Right lobe of liver (tissue), 6 donors: ENCODE measurements around the gene DAW1. TPM values are rescaled to one million over a fixed set of nuclear protein-coding genes. Genes with fewer than 3 reads are reported as not detected.

Experiments used
- ATAC-seq, 4 donors: fragments of 200-7000 bp; cut with Tn5 transposase; one replicate each; pipeline ENCODE4 v1.9.1; 2020; ENCODE audit warnings: mild to moderate bottlenecking in 4 of 4, moderate library complexity in 4 of 4
- DNase-seq, 3 donors: peaks; one replicate each; pipeline ENCODE4 v3.0.0-alpha.2; 2020
- H3K27ac ChIP-seq, 3 donors: fragments of 200-600 bp; one replicate each; pipeline ENCODE4 v1.8.0; 2022
- H3K27me3 ChIP-seq, 2 donors: fragments of 200-600 bp; one replicate each; pipeline ENCODE4 v1.8.0; 2022
- H3K36me3 ChIP-seq, 4 donors: fragments of 200-600 bp; sonication (generic) in 1 of 4; one replicate each; pipeline versions ENCODE4 v1.5.1 to v1.8.0; 2017 to 2022; ENCODE audit warnings: control low read depth in 1 of 4
- H3K4me1 ChIP-seq, 4 donors: fragments of 200-600 bp; sonication (generic) in 1 of 4; one replicate each; pipeline versions ENCODE4 v1.5.1 to v1.8.0; 2017 to 2022; ENCODE audit warnings: control low read depth in 1 of 4
- H3K4me3 ChIP-seq, 3 donors: fragments of 200-600 bp; one replicate each; pipeline ENCODE4 v1.8.0; 2022
- H3K9me3 ChIP-seq, 4 donors: fragments of 200-600 bp; sonication (generic) in 1 of 4; one replicate each; pipeline versions ENCODE4 v1.5.1 to v1.8.0; 2017 to 2022; ENCODE audit warnings: control low read depth in 1 of 4
- POLR2A ChIP-seq: fragments of 450-650 bp; IDR thresholded peaks from one replicate; pipeline ENCODE4 v1.6.1; 2017; ENCODE audit warnings: antibody characterized with exemption, mild to moderate bottlenecking
- WGBS: methylation state at CpG from one replicate; pipeline ENCODE4 v1.1.6; 2018; ENCODE audit warnings: low coverage, low lambda C conversion rate; ENCODE audit not compliant: insufficient coverage; ENCODE audit errors: missing lambda C conversion rate; 5-methylcytosine and 5-hydroxymethylcytosine counted together
- intact Hi-C, 2 donors: fragments of 100-400 bp; cut with DNase I; formaldehyde crosslinking; loops; one replicate each; pipeline versions ENCODE4 v1.11.2 to v1.14.1; 2022
- total RNA-seq, 6 experiments: library from RNA; depleted of rRNA in 2 of 6; stranded (reverse); fragments of >200 nt in 2 of 6; fragmentation: NEBNext Ultra II Directional in 3 of 6; extraction: Animal tissue kit (Norgen Biotek cat#: 25700) in 3 of 6; gene quantifications; one replicate each; pipeline versions ENCODE4 v1.1.0 to v1.2.4, GENCODE V29; 2016 to 2023
- TF ChIP-seq, protein P1 (sequence below), 4 donors: fragments of 200-600 bp in 3 of 4; fragments of 450-650 bp in 1 of 4; IDR thresholded peaks; one replicate each; pipeline versions ENCODE4 v1.5.1 to v1.8.0; 2016 to 2022; ENCODE audit warnings: antibody characterized with exemption in 4 of 4, mild to moderate bottlenecking in 2 of 4
- donor health status: DM: no; HTN: yes; CAD: no.
- donor health status: DM: no; HTN: no; CAD: no.
- donor health status: DM: no; HTN: no; CAD: no.
- donor health status: DM: no; HTN: yes; CAD: no.
- donor health status: DM: no; HTN: yes; CAD: no.

Gene DAW1
- total RNA-seq, 6 experiments from 2014 or later, result not detected

DNA sequence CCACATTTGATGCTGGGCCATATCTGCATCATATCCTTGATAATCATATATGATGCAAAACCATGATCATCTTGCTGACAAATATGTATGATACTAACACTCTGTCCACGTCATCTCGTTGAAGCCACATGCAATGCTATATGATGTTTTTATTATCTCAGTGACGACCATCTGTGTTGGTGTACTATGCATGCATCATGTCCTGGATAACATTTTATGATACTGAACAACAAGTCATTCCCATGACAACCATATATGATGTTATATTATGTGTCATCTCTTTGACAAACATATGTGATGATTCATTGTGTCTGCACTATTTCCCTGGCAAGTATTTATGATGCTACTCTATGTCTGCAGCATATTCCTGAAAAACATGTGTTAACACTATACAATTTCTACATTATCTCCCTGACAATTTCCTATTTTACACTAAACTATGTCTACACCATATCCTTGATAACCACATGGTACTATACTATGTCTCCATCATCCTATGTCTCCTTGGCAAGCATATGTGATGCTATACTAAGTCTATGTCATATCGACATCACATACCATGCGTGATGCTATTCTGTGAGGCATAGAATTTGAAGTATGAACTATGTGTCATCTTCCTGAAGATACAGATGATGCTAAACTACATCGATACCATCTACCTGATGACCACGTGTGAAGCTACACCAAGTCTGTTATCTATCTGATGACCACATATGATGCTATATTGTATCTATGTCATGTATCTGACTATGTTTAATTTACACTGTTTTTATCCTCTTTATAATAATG is 37.0 kb downstream of the DAW1 start:
- Histone ChIP-seq H3K27me3 (no peaks in the 10 kb centered on the region), H3K9me3 (no peaks in the 10 kb centered on the region), H3K4me1 (no peaks in the 10 kb centered on the region), H3K4me3 (no peak overlapping the region), H3K27ac (no peak overlapping the region), H3K36me3 (no peaks in the 10 kb centered on the region)
- no peak for DNase-seq
- no peak for TF ChIP-seq POLR2A
- TF ChIP-seq, protein P1, sequence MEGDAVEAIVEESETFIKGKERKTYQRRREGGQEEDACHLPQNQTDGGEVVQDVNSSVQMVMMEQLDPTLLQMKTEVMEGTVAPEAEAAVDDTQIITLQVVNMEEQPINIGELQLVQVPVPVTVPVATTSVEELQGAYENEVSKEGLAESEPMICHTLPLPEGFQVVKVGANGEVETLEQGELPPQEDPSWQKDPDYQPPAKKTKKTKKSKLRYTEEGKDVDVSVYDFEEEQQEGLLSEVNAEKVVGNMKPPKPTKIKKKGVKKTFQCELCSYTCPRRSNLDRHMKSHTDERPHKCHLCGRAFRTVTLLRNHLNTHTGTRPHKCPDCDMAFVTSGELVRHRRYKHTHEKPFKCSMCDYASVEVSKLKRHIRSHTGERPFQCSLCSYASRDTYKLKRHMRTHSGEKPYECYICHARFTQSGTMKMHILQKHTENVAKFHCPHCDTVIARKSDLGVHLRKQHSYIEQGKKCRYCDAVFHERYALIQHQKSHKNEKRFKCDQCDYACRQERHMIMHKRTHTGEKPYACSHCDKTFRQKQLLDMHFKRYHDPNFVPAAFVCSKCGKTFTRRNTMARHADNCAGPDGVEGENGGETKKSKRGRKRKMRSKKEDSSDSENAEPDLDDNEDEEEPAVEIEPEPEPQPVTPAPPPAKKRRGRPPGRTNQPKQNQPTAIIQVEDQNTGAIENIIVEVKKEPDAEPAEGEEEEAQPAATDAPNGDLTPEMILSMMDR (IDR thresholded peaks at IDR 0.05), result no peak
- intact Hi-C loops, result no loop called here
- WGBS, result 61% methylated on average over 7 of the region's 7 CpGs
- ATAC-seq, result no peak

DNA sequence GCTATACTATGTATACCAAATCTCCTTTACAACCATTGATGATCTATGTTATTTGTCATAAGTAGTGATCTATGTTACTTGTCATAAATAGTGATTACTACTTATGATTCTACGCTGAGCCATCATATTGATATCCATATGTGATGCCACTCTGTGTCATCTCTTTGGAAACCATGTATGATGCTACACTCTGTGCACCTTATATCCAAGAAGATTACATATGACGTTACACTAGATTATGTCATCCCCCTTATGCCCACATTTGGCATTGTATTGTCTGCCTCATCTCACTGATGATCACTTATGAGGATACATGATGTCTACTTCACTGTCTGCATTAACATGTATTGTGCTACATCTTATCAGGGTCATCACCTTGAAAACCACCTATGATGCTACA is 42.9 kb downstream of the DAW1 start:
- 42% methylated on average over 2 of the region's 2 CpGs for WGBS

DNA sequence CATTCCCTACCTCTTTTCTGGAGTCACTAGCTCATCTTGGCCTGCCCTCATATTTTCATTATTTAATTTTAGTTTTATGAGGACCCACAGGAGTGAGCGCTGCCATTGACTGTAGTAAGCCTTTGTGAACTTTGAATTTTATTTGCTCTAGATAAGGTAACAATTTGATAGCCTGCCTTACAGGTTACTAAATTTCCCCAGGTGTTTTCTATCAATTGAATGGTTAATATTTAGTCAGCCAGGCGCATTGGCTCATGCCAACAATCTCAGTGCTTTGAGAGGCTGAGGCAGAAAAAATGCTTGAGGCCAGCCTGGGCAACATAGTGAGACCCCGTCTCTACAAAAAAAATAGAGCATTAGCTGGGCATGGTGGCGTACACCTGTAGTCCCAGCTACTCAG is 50.2 kb downstream of the DAW1 start:
- TF ChIP-seq, protein P1 (IDR thresholded peaks at IDR 0.05), result no peak
- no peak for TF ChIP-seq POLR2A
- Histone ChIP-seq H3K9me3 (no peaks in the 10 kb centered on the region), H3K4me1 (no peaks in the 10 kb centered on the region), H3K27ac (no peak overlapping the region), H3K36me3 (no peaks in the 10 kb centered on the region), H3K4me3 (no peak overlapping the region), H3K27me3 (no peaks in the 10 kb centered on the region)
- ATAC-seq (no peak), DNase-seq (no peak)
- 32% methylated on average over 3 of the region's 4 CpGs for WGBS
- intact Hi-C loops, result no loop called here

More for the DNA sequence above, 42.9 kb downstream of the DAW1 start:
- Histone ChIP-seq H3K27ac (no peak overlapping the region), H3K4me3 (no peak overlapping the region), H3K9me3 (no peaks in the 10 kb centered on the region), H3K36me3 (no peaks in the 10 kb centered on the region), H3K4me1 (no peaks in the 10 kb centered on the region), H3K27me3 (no peaks in the 10 kb centered on the region)
- ATAC-seq (no peak), DNase-seq (no peak)
- TF ChIP-seq, protein P1 (IDR thresholded peaks at IDR 0.05), result no peak
- TF ChIP-seq POLR2A, result no peak
- intact Hi-C loops, result no loop called here

DNA sequence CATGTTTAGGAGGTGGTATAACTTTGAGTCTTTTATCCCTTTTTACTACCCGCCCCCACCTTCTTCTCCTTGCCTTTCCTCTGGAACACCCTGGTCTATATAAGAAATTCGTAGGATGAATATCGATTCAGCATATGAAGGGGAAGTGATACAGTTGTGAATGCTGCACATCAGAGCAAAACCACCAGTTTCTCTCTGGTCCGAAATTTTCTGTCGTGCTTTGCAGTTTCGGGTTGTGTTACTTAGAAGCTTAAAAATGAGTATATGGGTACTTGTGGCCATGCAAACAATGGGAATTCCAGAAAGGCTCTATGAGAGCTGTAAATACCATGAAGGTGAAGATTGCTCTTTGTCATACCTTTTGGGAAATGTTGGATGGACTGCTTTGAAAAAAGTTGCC is 60.6 kb downstream of the DAW1 start:
- no peaks in the 10 kb centered on the region for H3K4me1 ChIP-seq
- TF ChIP-seq, protein P1 (IDR thresholded peaks at IDR 0.05), result no peak
- no peak for TF ChIP-seq POLR2A
- 64% methylated on average over 6 of the region's 6 CpGs for WGBS
- H3K9me3 ChIP-seq, result no peaks in the 10 kb centered on the region
- no peaks in the 10 kb centered on the region for H3K36me3 ChIP-seq
- H3K27me3 ChIP-seq, result no peaks in the 10 kb centered on the region
- H3K27ac ChIP-seq, result no peak overlapping the region
- H3K4me3 ChIP-seq, result no peak overlapping the region
- DNase-seq (no peak), ATAC-seq (no peak)
- intact Hi-C loops, result no loop called here
